ENCODE data around the gene CD7. TPM values are rescaled to one million over a fixed set of nuclear protein-coding genes. Genes with fewer than 3 reads are reported as not detected.

The CD7 gene
- total RNA-seq, 2 experiments from 2014 or later: 334 to 355 TPM

DNA sequence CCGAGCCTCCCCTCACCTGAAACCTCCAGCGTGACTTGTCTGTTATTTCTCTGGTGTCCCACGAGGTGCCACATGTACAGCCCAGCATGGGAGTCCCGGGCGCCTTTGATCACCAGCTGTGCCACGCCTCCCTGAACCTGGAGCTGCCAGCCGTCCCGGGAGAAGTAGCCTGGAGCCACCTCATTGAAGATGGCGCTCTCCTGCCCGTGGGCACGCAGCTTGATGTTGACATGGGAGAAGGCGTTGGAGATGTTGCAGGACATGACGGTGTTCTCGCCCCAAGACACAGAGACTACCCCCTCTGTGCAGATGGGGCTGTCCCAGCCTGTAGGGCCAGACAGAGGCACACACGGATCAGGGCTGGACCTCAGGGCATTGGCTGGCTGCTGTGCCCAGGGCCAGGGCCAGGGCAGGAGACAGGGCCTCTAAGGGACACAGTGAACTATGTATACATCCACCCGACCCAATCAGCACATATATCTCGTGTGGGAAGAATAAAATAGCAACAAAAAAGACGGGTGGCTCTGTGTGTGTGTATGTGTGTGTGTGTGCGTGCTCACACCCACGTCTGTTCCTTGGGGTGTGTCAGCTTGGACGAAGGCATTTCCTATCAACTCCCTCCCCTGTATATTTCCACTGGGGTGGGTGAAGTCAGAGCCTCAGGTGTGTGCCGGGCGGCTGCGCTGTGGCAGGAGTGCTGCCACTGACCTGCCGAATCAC, 7.3 kb upstream of the CD7 start:
- ATAC-seq: no peak
- CTCF ChIA-PET: interaction anchor here (1.4 to 1.8 kb wide), 2 partner anchors 9 to 24 kb away, joined by 4 to 7 read pairs; partner anchors contain the start of gene SECTM1

DNA sequence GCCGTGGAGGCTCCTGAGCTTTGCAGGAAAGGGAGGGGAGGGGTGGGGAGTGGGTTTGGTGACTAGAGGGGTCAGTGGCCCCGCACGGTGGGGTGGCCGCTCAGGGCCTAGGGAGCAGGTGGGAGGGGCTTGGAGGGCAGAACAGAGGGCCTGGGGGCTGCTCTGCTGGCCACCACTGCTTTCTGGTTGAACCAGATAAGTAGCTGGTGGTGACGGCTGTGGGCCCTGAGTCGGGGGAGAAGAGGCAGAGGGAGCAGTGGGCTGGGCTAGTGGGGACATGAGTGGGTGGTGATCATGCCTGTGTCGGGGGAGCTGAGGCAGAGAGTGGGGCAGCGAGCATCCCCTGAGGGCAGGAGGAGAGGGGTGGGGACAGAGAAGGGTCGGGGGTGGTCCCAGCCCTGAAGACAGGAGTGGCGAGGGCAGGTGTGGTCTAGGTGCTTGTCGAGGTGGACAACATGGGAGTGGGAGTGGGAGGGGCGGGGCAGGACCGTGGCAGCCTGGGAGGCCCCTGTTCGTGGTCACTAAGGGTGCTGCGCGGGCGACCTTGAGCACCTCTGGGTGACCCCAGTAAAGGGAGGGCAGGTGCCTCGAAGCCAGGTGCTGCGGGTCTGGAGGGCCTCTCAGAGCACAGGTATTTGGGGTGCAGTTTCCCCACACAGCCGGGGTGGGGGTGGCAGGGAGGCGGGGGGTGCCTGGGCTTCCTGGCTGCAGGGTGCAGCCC, 6.3 kb upstream of the CD7 start:
- no peaks in the 10 kb centered on the region for H3K27me3 Mint-ChIP-seq (ENCODE audit: low read depth)
- no peak overlapping the region for H3K4me3 Mint-ChIP-seq
- peaks cover 28% of the 10 kb centered on the region for H3K4me1 Mint-ChIP-seq (ENCODE audit: low read depth)
- ChIA-PET POLR2A (interaction anchor here (0.5 to 2.1 kb wide), 2 partner anchors 25 to 70 kb away, joined by 5 to 7 read pairs; no protein-coding TSS in a partner anchor), CTCF (interaction anchor here (1.8 to 4.7 kb wide), 2 partner anchors 23 kb away, joined by 7 to 132 read pairs; no protein-coding TSS in a partner anchor)
- H3K36me3 Mint-ChIP-seq (ENCODE audit: low read depth): no peaks in the 10 kb centered on the region
- H3K27ac Mint-ChIP-seq: no peak overlapping the region
- DNase-seq (no peak), ATAC-seq (no peak)
- no peaks in the 10 kb centered on the region for H3K9me3 Mint-ChIP-seq (ENCODE audit: insufficient read depth)

More for the DNA sequence above, 7.3 kb upstream of the CD7 start:
- Mint-ChIP-seq H3K27ac (no peak overlapping the region), H3K9me3 (ENCODE audit: insufficient read depth) (no peaks in the 10 kb centered on the region), H3K27me3 (ENCODE audit: low read depth) (no peaks in the 10 kb centered on the region), H3K36me3 (ENCODE audit: low read depth) (no peaks in the 10 kb centered on the region), H3K4me3 (no peak overlapping the region), H3K4me1 (ENCODE audit: low read depth) (peaks cover 28% of the 10 kb centered on the region)
- POLR2A ChIA-PET: interaction anchor here (1.4 to 2.1 kb wide), 2 partner anchors 18 to 26 kb away, joined by 3 to 7 read pairs; no protein-coding TSS in a partner anchor
- DNase-seq: no peak

DNA sequence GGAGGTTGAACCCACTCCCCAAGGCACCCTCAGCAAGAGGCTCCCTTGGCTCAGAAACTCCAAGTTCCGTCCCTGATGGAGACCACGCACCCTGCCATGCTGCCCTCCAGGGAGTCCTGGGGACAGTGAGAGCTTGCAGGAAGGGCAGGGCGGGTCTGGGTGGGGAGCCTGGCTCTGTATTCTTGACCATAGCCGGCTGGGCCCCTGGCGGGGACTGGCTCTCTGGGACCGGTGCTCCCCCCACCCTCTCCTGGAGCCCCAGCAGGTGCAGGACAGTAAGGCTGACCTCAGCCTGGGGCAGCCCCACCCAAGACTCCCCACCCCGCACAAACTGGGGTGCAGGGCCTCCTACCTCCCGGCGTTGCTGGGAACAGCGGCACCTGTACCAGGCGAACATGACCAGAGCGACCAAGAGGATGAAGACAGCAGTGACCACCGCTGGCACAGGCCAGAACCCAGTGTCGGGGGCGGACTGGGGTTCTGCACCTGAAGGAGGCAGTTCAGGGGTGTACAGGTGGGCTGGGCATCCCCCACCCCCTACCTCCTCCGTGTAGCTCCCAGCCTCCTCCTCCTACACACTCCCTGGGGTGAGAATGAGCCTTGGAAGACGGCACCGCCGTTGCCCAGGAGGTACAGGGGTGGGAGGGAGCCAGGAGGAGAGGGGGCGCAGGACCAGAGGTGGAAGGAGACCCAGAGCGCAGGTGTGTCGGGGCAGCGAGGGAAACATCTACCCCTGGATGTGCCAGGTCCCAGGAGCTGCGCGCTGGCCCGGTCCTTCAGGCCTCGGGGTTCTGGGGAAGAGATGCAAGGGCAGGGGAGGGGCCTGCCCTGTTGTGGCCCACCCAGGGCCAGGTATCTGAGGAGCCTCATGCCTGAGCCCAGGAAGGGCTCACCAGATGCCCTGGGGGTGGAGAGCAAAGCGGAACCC, 5.4 kb upstream of the CD7 start:
- no peak for ATAC-seq
- ChIA-PET CTCF (interaction anchor here (1.9 to 4.7 kb wide), 4 partner anchors 8 to 86 kb away, joined by 14 to 132 read pairs (median 25); no protein-coding TSS in a partner anchor), POLR2A (interaction anchor here (2.1 kb wide), 1 partner anchor 25 kb away, joined by 7 read pairs; no protein-coding TSS in a partner anchor)
- Mint-ChIP-seq H3K4me3 (no peak overlapping the region), H3K27ac (no peak overlapping the region), H3K4me1 (ENCODE audit: low read depth) (peaks cover 28% of the 10 kb centered on the region), H3K36me3 (ENCODE audit: low read depth) (no peaks in the 10 kb centered on the region), H3K27me3 (ENCODE audit: low read depth) (no peaks in the 10 kb centered on the region), H3K9me3 (ENCODE audit: insufficient read depth) (no peaks in the 10 kb centered on the region)
- no peak for DNase-seq

DNA sequence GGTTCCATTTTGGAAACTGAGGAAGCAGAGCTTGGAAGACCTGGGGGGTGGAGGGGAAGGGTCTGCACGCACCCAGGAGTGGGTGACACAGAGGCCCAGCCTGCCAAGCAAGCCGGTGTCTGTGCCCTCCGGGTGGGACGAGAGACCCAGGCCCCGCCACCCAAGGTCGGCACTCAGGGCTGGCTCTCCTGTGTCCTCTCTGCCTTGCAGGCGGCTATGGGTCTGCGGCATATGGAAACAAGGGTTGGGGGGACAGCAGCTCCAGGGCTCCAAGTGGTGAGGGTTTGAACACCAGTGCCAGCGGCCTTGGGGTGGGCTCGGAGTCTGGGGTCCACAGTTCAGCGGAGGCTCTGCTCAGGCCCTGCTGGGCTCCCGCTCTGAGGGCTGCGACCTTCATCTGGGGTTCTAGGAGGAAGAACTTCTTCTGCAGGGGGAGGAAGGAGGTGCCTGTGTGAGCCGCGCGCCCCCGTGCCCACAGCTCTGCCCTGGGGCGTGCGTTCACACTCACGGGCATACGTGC, 4.6 kb upstream of the CD7 start:
- Mint-ChIP-seq H3K27me3 (ENCODE audit: low read depth) (no peaks in the 10 kb centered on the region), H3K4me1 (ENCODE audit: low read depth) (peaks cover 28% of the 10 kb centered on the region)

DNA sequence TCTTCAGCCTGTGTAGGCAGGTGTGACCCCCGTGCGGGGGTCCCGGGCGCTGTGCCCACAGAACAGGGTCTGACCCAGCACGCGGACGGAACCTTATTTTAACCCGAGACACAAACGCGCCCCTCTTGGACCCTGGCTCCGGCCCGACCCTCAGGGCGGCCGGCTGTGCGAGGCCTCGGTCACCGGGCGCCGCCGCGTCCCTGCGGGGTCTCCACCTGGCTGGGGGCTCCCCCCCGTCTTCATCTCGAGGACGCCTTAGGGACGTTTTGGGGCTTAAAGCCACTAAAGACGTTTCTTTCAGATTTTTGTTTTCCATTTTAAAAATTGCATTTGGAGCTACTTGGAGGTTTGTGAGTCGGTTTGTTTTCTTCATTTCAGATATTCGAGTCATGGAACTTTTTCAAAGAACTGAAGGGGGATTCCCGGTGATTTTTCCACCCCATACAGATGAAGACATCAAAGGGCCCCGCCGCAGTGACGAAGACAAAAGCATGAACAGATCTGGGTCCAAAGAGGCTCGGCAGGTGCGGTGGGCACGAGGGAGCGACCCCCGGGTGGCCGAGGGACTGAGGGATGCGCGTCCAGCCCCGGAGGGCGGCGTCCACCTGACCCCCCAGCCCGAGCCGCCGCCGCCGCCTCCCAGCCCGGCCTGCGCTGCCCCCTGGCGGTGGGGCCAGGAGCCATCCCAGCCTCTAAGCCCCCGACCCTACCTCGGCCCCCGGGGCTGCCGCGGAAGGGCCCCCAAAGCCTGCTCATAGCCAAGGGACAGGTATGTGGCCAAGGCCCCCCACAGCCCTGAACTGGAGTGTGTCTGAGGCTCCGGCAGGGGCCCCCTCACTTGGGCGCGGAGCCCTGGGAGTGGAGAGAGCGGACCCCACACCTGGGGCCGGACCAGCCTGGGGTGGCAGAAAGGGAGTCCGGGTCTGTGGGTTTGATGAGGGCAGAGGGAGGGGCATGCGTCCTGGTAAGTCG, 3.8 kb upstream of the CD7 start:
- peak overlapping the region; percentile 64 for H3K4me3 Mint-ChIP-seq
- ATAC-seq (peak; percentile 31), DNase-seq (peak; percentile 68)
- H3K9me3 Mint-ChIP-seq (ENCODE audit: insufficient read depth): no peaks in the 10 kb centered on the region
- H3K4me1 Mint-ChIP-seq (ENCODE audit: low read depth): peaks cover 28% of the 10 kb centered on the region
- H3K27me3 Mint-ChIP-seq (ENCODE audit: low read depth): no peaks in the 10 kb centered on the region
- ChIA-PET CTCF (interaction anchor here (0.6 to 4.7 kb wide), 21 partner anchors 9 to 291 kb away, joined by 3 to 132 read pairs (median 4); partner anchors contain the start of gene SECTM1), POLR2A (interaction anchor here (0.8 to 2.2 kb wide), 5 partner anchors 16 to 24 kb away, joined by 3 to 9 read pairs (median 7); no protein-coding TSS in a partner anchor)
- peak overlapping the region; percentile 77 for H3K27ac Mint-ChIP-seq
- peaks cover 6% of the 10 kb centered on the region for H3K36me3 Mint-ChIP-seq (ENCODE audit: low read depth)

More for the DNA sequence above, 4.6 kb upstream of the CD7 start:
- Mint-ChIP-seq H3K4me3 (peak overlapping the region; percentile 34), H3K36me3 (ENCODE audit: low read depth) (no peaks in the 10 kb centered on the region), H3K9me3 (ENCODE audit: insufficient read depth) (no peaks in the 10 kb centered on the region), H3K27ac (no peak overlapping the region)
- CTCF ChIA-PET: interaction anchor here (0.7 to 4.7 kb wide), 8 partner anchors 8 to 91 kb away, joined by 3 to 132 read pairs (median 10); no protein-coding TSS in a partner anchor
- POLR2A ChIA-PET: interaction anchor here (0.8 to 2.2 kb wide), 3 partner anchors 16 to 24 kb away, joined by 7 to 9 read pairs (median 8); no protein-coding TSS in a partner anchor
- ATAC-seq: no peak
- DNase-seq: no peak

DNA sequence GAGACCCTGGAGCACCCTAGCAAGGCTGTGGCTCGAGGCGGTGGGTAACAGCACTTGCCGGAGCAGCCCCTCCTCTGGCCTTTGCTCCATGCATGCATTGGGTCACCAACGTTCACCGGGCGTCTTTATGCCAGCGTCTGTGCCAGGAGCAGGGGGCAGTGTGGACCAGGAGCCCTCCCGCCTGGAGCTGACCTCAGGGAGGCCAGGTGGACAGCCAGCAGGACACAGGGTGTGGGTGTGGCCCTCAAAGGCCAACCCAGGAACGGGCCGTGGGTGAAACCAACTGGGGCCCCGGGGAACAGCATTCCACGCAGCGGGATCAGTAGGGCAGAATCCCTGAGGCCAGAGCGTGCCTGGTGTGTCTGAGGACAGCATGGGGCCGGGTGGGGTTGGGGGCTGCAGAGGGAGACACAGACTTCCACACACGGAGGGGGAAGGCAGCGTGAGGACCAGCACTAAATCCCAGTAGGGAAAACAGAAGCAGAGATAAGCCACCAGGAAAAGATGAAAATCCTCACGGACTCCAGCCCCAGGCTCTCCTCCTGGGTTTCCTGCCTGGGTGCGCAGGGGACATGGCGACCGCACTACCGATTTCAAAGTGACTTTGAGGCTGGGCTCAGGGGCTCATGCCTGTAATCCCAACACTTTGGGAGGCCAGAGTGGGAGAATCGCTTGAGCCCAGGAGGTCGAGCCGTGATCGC, 2.9 kb upstream of the CD7 start:
- Mint-ChIP-seq H3K36me3 (ENCODE audit: low read depth) (peaks cover 14% of the 10 kb centered on the region), H3K4me3 (no peak overlapping the region), H3K27ac (no peak overlapping the region), H3K9me3 (ENCODE audit: insufficient read depth) (no peaks in the 10 kb centered on the region), H3K27me3 (ENCODE audit: low read depth) (no peaks in the 10 kb centered on the region), H3K4me1 (ENCODE audit: low read depth) (peaks cover 32% of the 10 kb centered on the region)
- ATAC-seq: no peak
- no peak for DNase-seq
- POLR2A ChIA-PET: interaction anchor here (1.0 to 2.2 kb wide), 2 partner anchors 18 to 22 kb away, joined by 7 to 9 read pairs; no protein-coding TSS in a partner anchor
- CTCF ChIA-PET: interaction anchor here (0.6 to 4.7 kb wide), 18 partner anchors 9 to 290 kb away, joined by 3 to 132 read pairs (median 4); partner anchors contain the start of gene SECTM1

GRCh38 chr17:82319619-82320062, 2.2 kb upstream of the CD7 start:
- Mint-ChIP-seq H3K27me3 (ENCODE audit: low read depth) (no peaks in the 10 kb centered on the region), H3K36me3 (ENCODE audit: low read depth) (peaks cover 16% of the 10 kb centered on the region), H3K4me1 (ENCODE audit: low read depth) (peaks cover 33% of the 10 kb centered on the region), H3K27ac (no peak overlapping the region), H3K4me3 (no peak overlapping the region), H3K9me3 (ENCODE audit: insufficient read depth) (no peaks in the 10 kb centered on the region)
- DNase-seq: no peak
- CTCF ChIA-PET: interaction anchor here (4.7 kb wide), 1 partner anchor 18 kb away, joined by 132 read pairs; no protein-coding TSS in a partner anchor
- POLR2A ChIA-PET: no interaction called here
- no peak for ATAC-seq

DNA sequence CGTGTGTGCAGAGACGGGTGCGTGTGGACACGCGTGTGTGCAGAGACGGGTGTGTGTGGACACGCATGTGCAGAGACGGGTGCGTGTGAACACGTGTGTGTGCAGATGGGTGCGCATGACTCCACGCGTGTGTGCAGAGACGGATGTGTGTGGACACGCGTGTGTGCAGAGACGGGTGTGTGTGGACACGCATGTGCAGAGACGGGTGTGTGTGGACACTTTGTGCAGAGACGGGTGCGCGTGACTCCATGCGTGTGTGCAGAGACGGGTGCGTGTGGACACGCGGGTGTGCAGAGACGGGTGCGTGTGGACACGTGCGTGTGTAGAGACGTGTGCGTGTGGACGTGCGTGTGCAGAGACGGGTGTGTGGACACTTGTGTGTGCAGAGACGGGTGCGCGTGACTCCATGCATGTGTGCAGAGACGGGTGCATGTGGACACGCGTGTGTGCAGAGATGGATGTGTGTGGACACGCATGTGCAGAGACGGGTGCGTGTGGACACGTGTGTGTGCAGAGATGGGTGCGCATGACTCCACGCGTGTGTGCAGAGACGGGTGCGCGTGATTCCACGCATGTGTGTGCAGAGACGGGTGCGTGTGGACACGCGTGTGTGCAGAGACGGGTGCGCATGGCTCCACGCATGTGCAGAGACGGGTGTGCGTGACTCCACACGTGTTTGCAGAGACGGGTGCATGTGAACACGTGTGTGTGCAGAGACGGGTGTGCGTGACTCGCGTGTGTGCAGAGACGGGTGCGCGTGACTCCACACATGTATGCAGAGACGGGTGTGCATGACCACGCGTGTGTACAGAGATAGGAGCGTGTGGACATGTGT, 1.6 kb upstream of the CD7 start:
- peaks cover 35% of the 10 kb centered on the region for H3K4me1 Mint-ChIP-seq (ENCODE audit: low read depth)
- DNase-seq: no peak
- ChIA-PET POLR2A (no interaction called here), CTCF (interaction anchor here (4.7 kb wide), 1 partner anchor 18 kb away, joined by 132 read pairs; no protein-coding TSS in a partner anchor)
- ATAC-seq: no peak
- H3K4me3 Mint-ChIP-seq: no peak overlapping the region
- H3K9me3 Mint-ChIP-seq (ENCODE audit: insufficient read depth): no peaks in the 10 kb centered on the region
- no peak overlapping the region for H3K27ac Mint-ChIP-seq
- H3K27me3 Mint-ChIP-seq (ENCODE audit: low read depth): no peaks in the 10 kb centered on the region
- peaks cover 22% of the 10 kb centered on the region for H3K36me3 Mint-ChIP-seq (ENCODE audit: low read depth)

- H3K36me3 Mint-ChIP-seq (ENCODE audit: low read depth): peaks cover 29% of the 10 kb centered on the region
- DNase-seq (no peak), ATAC-seq (no peak)
- no peaks in the 10 kb centered on the region for H3K27me3 Mint-ChIP-seq (ENCODE audit: low read depth)
- H3K9me3 Mint-ChIP-seq (ENCODE audit: insufficient read depth): no peaks in the 10 kb centered on the region
- ChIA-PET POLR2A (interaction anchor here (1.0 to 2.6 kb wide), 6 partner anchors 12 to 280 kb away, joined by 3 to 50 read pairs (median 7); partner anchors contain the start of genes CSNK1D and DCXR), CTCF (interaction anchor here (1.3 to 2.7 kb wide), 4 partner anchors 13 to 82 kb away, joined by 7 to 93 read pairs (median 13); partner anchors contain the start of gene SECTM1)
- H3K4me3 Mint-ChIP-seq: no peak overlapping the region
- no peak overlapping the region for H3K27ac Mint-ChIP-seq
- peaks cover 37% of the 10 kb centered on the region for H3K4me1 Mint-ChIP-seq (ENCODE audit: low read depth)
Measured at GRCh38 chr17:82318169-82318498, 726 bp upstream of the CD7 start.
